Transverse colon (tissue), 4 donors: ENCODE measurements around the gene HNRNPUL2. TPM values are rescaled to one million over a fixed set of nuclear protein-coding genes. Genes with fewer than 3 reads are reported as not detected.

Experiments
- DNase-seq: peaks from one replicate; pipeline ENCODE4 v3.0.0-alpha.2; 2019
- H3K27ac ChIP-seq, 4 donors: fragments of 200-600 bp; sonication (generic); 2 replicates each; pipeline ENCODE4 v1.5.1; 2016 to 2018; ENCODE audit warnings: inconsistent platforms in 4 of 4
- H3K27me3 ChIP-seq: fragments of 200-600 bp; sonication (generic); 2 replicates; pipeline ENCODE4 v1.5.1; 2017; ENCODE audit warnings: inconsistent platforms
- H3K36me3 ChIP-seq, 4 donors: fragments of 200-600 bp; sonication (generic); 2 replicates each; pipeline ENCODE4 v1.5.1; 2017 to 2019; ENCODE audit warnings: inconsistent platforms in 4 of 4
- H3K4me1 ChIP-seq, 4 donors: fragments of 200-600 bp; sonication (generic); 2 replicates each; pipeline ENCODE4 v1.5.1; 2017 to 2020; ENCODE audit warnings: inconsistent platforms in 4 of 4
- H3K4me3 ChIP-seq, 4 donors: fragments of 200-600 bp; sonication (generic); 1 replicate in 1 of 4; 2 replicates in 3 of 4; pipeline versions ENCODE4 v1.5.1 to v1.6.1; 2017 to 2019; ENCODE audit warnings: inconsistent platforms in 4 of 4
- H3K9me3 ChIP-seq, 2 donors: fragments of 200-600 bp; sonication (generic); 2 replicates each; pipeline ENCODE4 v1.5.1; 2017 to 2019; ENCODE audit warnings: inconsistent platforms in 2 of 2
- EP300 ChIP-seq: sonication (generic); formaldehyde crosslinking; IDR thresholded peaks from one replicate; pipeline ENCODE4 v1.6.1; 2017; ENCODE audit warnings: antibody characterized with exemption, low read depth
- POLR2A ChIP-seq: fragments of 450-650 bp; IDR thresholded peaks from one replicate; pipeline ENCODE4 v1.6.1; 2016; ENCODE audit warnings: antibody characterized with exemption, mild to moderate bottlenecking, moderate library complexity
- POLR2AphosphoS5 ChIP-seq, 3 donors: sonication (generic); formaldehyde crosslinking; IDR thresholded peaks; one replicate each; pipeline ENCODE4 v1.6.1; 2016; ENCODE audit warnings: antibody characterized with exemption in 3 of 3
- WGBS, 2 donors: methylation state at CpG; one replicate each; pipeline ENCODE4 v1.1.5; 2018; ENCODE audit warnings: low coverage in 1 of 2; 5-methylcytosine and 5-hydroxymethylcytosine counted together
- in situ Hi-C, 4 donors: fragments of 200-750 bp; cut with MboI; loops; one replicate each; pipeline versions ENCODE4 v1.15.0 to v1.15.1; 2017; ENCODE audit warnings: low sequenced_read_pairs in 3 of 4, low pct_ligation_motif_present in 1 of 4, low pct_unique_long_range_greater_than_20kb in 1 of 4
- intact Hi-C: fragments of 100-400 bp; cut with DNase I; formaldehyde crosslinking; loops from one replicate; pipeline ENCODE4 v1.15.1; 2023; ENCODE audit warnings: low total_unique reads
- total RNA-seq, 4 donors: library from RNA; depleted of rRNA; stranded (reverse); fragments of >200 nt; gene quantifications; one replicate each; pipeline ENCODE4 v1.1.0, GENCODE V29; 2016
- TF ChIP-seq, protein P1 (sequence below), 5 experiments: fragments of 200-600 bp in 3 of 5; fragments of 450-650 bp in 2 of 5; sonication (generic) in 3 of 5; IDR thresholded peaks; 1 replicate in 2 of 5; 2 replicates in 3 of 5; pipeline ENCODE4 v1.5.1; 2016 to 2017; ENCODE audit warnings: antibody characterized with exemption in 5 of 5, inconsistent platforms in 3 of 5, mild to moderate bottlenecking in 2 of 5, moderate library complexity in 1 of 5

The HNRNPUL2 gene
- total RNA-seq, 4 donors from 2014 or later, result 21.8 to 116 (median 59.6) TPM

DNA sequence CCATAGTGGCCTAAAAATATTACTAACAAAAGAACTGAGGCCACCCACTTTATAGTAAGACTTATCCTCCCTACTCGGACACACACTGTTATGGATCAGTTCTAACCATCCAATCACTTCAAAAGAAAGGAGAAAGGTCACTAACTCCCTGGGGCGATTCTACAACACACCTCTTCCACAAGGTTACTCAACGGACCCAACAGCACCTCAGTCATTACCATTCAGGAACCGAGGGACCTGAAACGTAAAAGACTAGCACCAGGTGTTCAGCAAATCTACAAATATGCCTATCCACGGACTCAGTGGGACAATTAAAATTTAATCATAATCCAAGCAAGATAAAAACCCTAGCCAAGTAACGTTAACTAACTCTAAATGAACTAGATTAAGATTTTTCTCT, 1.6 kb downstream of the HNRNPUL2 start:
- peaks cover 21 to 50% (median 31%) of the 10 kb centered on the region in 4 donors for H3K4me1 ChIP-seq
- intact Hi-C loops, result no loop called here
- in situ Hi-C loops, result no loop called here

DNA sequence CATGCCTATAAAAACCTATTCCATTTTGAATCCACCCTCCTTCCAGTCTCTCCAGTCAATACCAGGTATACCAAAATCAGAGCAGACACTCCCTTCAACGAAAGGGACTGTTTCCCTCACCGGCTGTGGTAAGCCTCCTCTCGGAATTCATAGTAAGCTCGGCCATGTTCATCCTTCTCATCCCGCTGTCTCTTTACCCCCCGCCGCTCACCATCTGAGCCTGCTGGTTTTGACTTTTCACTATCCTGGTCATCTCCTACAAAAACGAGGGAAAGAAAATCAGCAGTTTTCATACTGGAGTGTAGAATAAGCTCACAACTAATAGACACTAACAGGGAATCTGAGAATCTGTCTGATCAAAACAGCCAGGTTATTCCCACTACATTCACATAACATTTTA, 3.1 kb downstream of the HNRNPUL2 start:
- in situ Hi-C loops (no loop called here), intact Hi-C loops (no loop called here)
- no peak for DNase-seq
- Histone ChIP-seq H3K4me3 (peak overlapping the region in 1 of 4 donors; percentile 73), H3K36me3 (peaks cover 2 to 45% (median 25%) of the 10 kb centered on the region in 4 donors), H3K27me3 (no peaks in the 10 kb centered on the region), H3K9me3 (no peaks in the 10 kb centered on the region), H3K27ac (peak overlapping the region in 1 of 4 donors; percentile 98), H3K4me1 (peaks cover 10 to 35% (median 17%) of the 10 kb centered on the region in 4 donors)
- TF ChIP-seq POLR2A, result no peak
- TF ChIP-seq EP300, result no peak
- TF ChIP-seq POLR2AphosphoS5 (IDR thresholded peaks at IDR 0.05), result no peak
- TF ChIP-seq, protein P1, sequence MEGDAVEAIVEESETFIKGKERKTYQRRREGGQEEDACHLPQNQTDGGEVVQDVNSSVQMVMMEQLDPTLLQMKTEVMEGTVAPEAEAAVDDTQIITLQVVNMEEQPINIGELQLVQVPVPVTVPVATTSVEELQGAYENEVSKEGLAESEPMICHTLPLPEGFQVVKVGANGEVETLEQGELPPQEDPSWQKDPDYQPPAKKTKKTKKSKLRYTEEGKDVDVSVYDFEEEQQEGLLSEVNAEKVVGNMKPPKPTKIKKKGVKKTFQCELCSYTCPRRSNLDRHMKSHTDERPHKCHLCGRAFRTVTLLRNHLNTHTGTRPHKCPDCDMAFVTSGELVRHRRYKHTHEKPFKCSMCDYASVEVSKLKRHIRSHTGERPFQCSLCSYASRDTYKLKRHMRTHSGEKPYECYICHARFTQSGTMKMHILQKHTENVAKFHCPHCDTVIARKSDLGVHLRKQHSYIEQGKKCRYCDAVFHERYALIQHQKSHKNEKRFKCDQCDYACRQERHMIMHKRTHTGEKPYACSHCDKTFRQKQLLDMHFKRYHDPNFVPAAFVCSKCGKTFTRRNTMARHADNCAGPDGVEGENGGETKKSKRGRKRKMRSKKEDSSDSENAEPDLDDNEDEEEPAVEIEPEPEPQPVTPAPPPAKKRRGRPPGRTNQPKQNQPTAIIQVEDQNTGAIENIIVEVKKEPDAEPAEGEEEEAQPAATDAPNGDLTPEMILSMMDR (IDR thresholded peaks at IDR 0.05), result no peak
- 48 to 65% methylated on average over 7 to 8 of the region's 8 CpGs for WGBS, 2 donors

More for the DNA sequence above, 1.6 kb downstream of the HNRNPUL2 start:
- Histone ChIP-seq H3K9me3 (no peaks in the 10 kb centered on the region), H3K27me3 (no peaks in the 10 kb centered on the region), H3K27ac (peak overlapping the region; percentile 97 to 99 (median 98)), H3K4me3 (peak overlapping the region; percentile 73 to 96 (median 90)), H3K36me3 (peaks cover 0 to 31% (median 16%) of the 10 kb centered on the region in 4 donors)
- TF ChIP-seq POLR2A (peak; percentile 15), EP300 (no peak), POLR2AphosphoS5 (IDR thresholded peaks at IDR 0.05) (peak in 2 of 3 donors; percentile 31 to 40)
- TF ChIP-seq, protein P1 (IDR thresholded peaks at IDR 0.05), result no peak
- 0% methylated on average over 2 to 7 of the region's 7 CpGs for WGBS, 2 donors
- no peak for DNase-seq

DNA sequence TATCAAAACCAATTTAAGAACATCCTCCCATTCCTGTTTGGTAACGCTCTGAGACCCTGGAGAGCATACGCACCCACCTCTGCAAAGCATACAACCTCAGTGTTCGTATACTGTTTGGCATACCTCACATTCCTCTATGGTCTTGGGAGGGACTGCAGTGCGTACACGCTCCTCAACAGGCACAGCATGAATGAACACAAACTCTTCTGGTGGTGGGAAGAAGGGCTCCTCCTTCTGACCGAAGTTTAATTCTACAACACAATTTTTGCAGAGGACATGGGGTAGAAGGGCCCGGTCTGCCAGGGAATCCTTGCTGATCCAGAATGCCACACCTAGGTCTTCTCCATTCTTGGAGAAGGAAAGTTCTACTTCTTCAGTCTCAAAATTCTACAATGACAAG, 5.3 kb downstream of the HNRNPUL2 start:
- 79 to 83% methylated on average over 5 to 7 of the region's 7 CpGs for WGBS, 2 donors
- intact Hi-C loops (no loop called here), in situ Hi-C loops (no loop called here)
- H3K4me1 ChIP-seq, result peaks cover 10 to 32% (median 17%) of the 10 kb centered on the region in 4 donors
- H3K27me3 ChIP-seq, result no peaks in the 10 kb centered on the region
- no peaks in the 10 kb centered on the region for H3K9me3 ChIP-seq
- no peak for DNase-seq
- no peak overlapping the region for H3K27ac ChIP-seq
- TF ChIP-seq, protein P1 (IDR thresholded peaks at IDR 0.05), result no peak
- TF ChIP-seq POLR2AphosphoS5 (IDR thresholded peaks at IDR 0.05) (no peak), POLR2A (no peak), EP300 (no peak)
- H3K4me3 ChIP-seq, result no peak overlapping the region
- peaks cover 2 to 66% (median 36%) of the 10 kb centered on the region in 4 donors for H3K36me3 ChIP-seq

DNA sequence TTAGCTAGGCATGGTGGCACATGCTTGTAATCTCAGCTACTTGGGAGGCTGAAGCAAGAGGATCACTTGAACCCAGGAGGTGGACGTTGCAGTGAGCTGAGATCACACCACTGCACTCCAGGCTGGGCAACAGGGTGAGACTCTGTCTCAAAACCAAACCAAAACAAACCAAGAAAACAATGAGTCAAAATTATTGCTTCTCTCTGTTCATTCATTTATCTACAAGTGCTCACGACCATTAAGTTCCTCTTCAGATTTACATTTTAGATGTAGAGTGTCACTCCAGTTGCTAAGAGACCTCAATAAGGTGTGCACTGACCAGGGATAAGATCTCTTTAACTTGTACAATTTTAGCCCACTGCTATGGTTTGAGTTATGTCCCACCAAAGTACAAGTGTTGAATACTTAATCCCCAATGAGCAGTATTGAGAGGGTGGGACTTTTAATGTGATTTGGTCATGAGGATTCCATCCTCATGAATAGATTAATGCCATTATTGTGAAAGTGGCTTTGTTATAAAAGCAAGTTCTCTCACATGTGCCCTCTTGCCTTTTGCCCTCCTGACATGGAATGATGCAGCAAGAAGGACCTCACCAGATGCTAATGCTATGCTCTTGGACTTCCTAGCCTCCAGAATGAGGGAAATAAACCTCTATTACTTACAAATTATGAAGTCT, 7.8 kb downstream of the HNRNPUL2 start:
- H3K36me3 ChIP-seq, result peaks cover 2 to 85% (median 46%) of the 10 kb centered on the region in 4 donors
- in situ Hi-C loops (no loop called here), intact Hi-C loops (no loop called here)
- DNase-seq, result no peak
- WGBS, 2 donors, result 69 to 88% methylated on average over 1 to 2 of the region's 2 CpGs
- H3K27me3 ChIP-seq, result no peaks in the 10 kb centered on the region
- H3K27ac ChIP-seq, result no peak overlapping the region
- peaks cover 6 to 19% (median 8%) of the 10 kb centered on the region in 4 donors for H3K4me1 ChIP-seq
- H3K9me3 ChIP-seq, result no peaks in the 10 kb centered on the region
- no peak overlapping the region for H3K4me3 ChIP-seq
- TF ChIP-seq POLR2A (no peak), POLR2AphosphoS5 (IDR thresholded peaks at IDR 0.05) (no peak), EP300 (no peak)
- TF ChIP-seq, protein P1 (IDR thresholded peaks at IDR 0.05), result no peak
